Superior temporal gyrus (tissue), 1 donor: ENCODE data around the gene PCSK5.

Source experiments
- DNase-seq: peaks from one replicate; pipeline ENCODE4 v3.0.0-alpha.2; 2016; ENCODE audit errors: extremely low spot score

The PCSK5 gene

GRCh38 chr9:76082057-76082456 is 191.6 kb downstream of the PCSK5 start:
- DNase-seq = no peak

- no peak for DNase-seq
These were observed 195.1 kb downstream of the PCSK5 start for GRCh38 chr9:76085596-76085995.

- no peak for DNase-seq
These were observed 196.1 kb downstream of the PCSK5 start for GRCh38 chr9:76086539-76086938.

- DNase-seq = no peak
These were observed 197.5 kb downstream of the PCSK5 start for GRCh38 chr9:76087976-76088375.

GRCh38 chr9:76090330-76090729 is 199.9 kb downstream of the PCSK5 start:
- DNase-seq = no peak

- no peak for DNase-seq
These were observed 200.4 kb downstream of the PCSK5 start for GRCh38 chr9:76090909-76091308.

GRCh38 chr9:76092572-76092971 is 202.1 kb downstream of the PCSK5 start:
- no peak for DNase-seq

GRCh38 chr9:76095585-76095984 is 205.1 kb downstream of the PCSK5 start:
- no peak for DNase-seq

GRCh38 chr9:76099516-76099915 is 209.0 kb downstream of the PCSK5 start:
- DNase-seq = no peak

GRCh38 chr9:76101075-76101474 is 210.6 kb downstream of the PCSK5 start:
- no peak for DNase-seq

GRCh38 chr9:76101491-76101890 is 211.0 kb downstream of the PCSK5 start:
- DNase-seq = no peak

GRCh38 chr9:76101947-76102346 is 211.5 kb downstream of the PCSK5 start:
- DNase-seq = no peak

- no peak for DNase-seq
These were observed 213.2 kb downstream of the PCSK5 start for GRCh38 chr9:76103531-76104315.

- peak; percentile 41 for DNase-seq
These were observed 217.0 kb downstream of the PCSK5 start for GRCh38 chr9:76107482-76107881.

- no peak for DNase-seq
These were observed 219.5 kb downstream of the PCSK5 start for GRCh38 chr9:76109953-76110352.

- no peak for DNase-seq
These were observed 221.7 kb downstream of the PCSK5 start for GRCh38 chr9:76112151-76112550.

GRCh38 chr9:76114144-76114543 is 223.7 kb downstream of the PCSK5 start:
- DNase-seq = no peak

GRCh38 chr9:76115396-76115795 is 224.9 kb downstream of the PCSK5 start:
- no peak for DNase-seq

GRCh38 chr9:76115982-76116646 is 225.6 kb downstream of the PCSK5 start:
- no peak for DNase-seq

GRCh38 chr9:76116913-76117312 is 226.4 kb downstream of the PCSK5 start:
- no peak for DNase-seq

GRCh38 chr9:76127637-76128036 is 237.2 kb downstream of the PCSK5 start:
- DNase-seq = no peak

- DNase-seq = no peak
These were observed 245.4 kb downstream of the PCSK5 start for GRCh38 chr9:76135902-76136301.

GRCh38 chr9:76136986-76137385 is 246.5 kb downstream of the PCSK5 start:
- DNase-seq = no peak
